Stimulated activated CD8-positive, alpha-beta memory T cell treated with anti-CD3 and anti-CD28 coated beads, Interleukin-7, amount 100 ng/mL, for 24 hours (primary cell): ENCODE results near the gene ST7.

Experiments used
- DNase-seq: peaks from one replicate; pipeline ENCODE4 v3.0.0-alpha.2; 2020; ENCODE audit warnings: low read depth

Gene ST7

GRCh38 chr7:117157241-117158209, 204.2 kb downstream of the ST7 start:
- no peak for DNase-seq

- no peak for DNase-seq
Observed at GRCh38 chr7:117158941-117159697, 205.8 kb downstream of the ST7 start.

DNA sequence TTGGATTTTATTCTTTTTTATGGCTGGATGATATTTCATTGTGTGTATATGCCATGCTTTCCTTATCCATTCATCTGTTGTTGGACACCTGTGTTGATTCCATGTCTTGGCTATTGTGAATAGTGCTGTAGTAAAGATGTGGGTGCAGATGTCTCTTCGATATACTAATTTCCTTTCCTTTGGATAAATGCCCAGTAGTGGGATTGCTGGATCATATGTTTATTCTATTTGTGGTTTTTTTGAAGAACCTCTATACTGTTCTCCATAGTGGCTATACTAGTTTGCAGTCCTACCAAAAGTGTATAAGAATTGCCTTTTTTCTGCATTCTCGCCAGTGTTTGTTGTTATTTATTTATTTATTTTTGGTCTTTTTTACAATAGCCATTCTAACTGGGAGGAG, 209.8 kb downstream of the ST7 start:
- DNase-seq = no peak

DNA sequence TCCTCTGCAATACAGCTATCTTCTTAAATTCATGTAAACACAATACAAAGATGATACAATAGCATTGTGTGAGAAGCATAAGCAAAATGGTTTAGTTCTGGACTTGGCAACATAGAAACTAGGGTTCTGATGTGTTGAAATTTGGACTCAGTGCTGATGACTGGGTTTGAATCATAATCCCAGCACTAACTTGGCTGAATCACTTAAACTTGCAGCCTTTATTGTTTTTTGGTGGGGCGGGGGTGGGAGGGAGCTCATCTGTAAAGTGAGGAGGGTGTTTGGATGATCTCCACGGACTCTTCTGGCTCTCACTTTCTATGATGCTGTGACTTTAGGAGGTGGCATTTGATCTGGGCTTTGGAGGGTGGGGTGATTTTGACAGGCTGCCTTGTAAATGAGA, 211.3 kb downstream of the ST7 start:
- DNase-seq = no peak

DNA sequence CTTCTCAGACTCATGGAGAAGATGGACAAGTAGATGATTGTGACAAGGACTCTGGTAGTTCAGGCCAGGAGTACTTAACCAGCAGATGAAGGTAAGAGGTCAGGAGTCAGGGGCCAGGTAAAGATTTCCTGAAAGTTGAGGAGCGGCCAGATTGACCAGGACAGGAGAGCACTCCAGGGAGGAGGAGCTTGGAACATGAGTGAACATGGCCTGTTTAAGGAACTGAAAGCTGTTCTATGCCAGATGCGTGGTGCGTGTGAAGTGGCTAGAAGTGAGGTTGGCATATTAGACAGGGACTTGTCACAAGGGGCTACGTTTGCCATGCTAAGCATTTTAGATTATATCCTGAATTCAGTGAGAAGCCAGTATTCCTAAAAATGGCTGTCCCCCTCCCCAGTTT, 212.4 kb downstream of the ST7 start:
- no peak for DNase-seq

GRCh38 chr7:117169907-117170306, 216.6 kb downstream of the ST7 start:
- DNase-seq = no peak

- DNase-seq = no peak
Observed at GRCh38 chr7:117171106-117171505, 217.8 kb downstream of the ST7 start.

DNA sequence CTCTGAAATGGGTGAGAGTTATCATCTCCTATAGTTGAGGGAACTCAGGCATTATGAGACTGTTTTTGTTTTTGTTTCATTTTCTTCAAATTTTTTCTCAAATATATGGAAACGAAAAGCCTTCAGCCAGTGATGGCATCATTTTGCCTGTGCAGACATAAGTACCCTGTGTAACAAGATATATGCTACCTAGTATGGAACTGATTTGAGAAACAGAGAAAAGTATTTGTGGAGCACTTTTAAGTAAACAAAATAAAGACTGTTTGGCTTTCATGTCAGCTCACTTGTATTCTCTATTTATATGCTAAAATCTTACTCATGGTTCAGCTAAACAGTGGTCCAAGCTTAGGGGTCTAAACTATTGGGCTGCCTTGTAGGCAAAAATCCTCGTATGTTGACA, 219.0 kb downstream of the ST7 start:
- DNase-seq = no peak

- no peak for DNase-seq
Observed at GRCh38 chr7:117173035-117173770, 219.9 kb downstream of the ST7 start.

DNA sequence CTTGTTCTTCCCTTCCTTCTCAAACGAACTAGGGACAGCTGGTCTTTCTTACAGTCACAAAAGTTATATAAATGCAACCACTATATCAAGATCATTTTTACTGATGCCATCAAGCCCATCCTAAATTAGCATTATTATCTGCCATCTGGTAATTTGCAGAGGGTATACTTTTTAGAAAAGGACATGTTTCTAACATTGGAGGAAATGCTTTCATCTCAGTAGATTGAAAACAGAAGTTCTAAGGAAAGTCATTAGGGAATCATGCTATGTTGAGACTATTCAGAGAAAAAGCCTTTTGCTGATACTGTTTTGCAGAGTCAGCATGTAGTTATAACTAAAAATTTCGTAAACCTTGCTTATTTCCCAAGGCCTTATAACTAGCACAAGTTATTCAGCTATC, 222.9 kb downstream of the ST7 start:
- no peak for DNase-seq

GRCh38 chr7:117178600-117178999, 225.3 kb downstream of the ST7 start:
- DNase-seq = no peak

GRCh38 chr7:117179701-117180100, 226.4 kb downstream of the ST7 start:
- DNase-seq = no peak

GRCh38 chr7:117183729-117184128, 230.4 kb downstream of the ST7 start:
- no peak for DNase-seq

DNA sequence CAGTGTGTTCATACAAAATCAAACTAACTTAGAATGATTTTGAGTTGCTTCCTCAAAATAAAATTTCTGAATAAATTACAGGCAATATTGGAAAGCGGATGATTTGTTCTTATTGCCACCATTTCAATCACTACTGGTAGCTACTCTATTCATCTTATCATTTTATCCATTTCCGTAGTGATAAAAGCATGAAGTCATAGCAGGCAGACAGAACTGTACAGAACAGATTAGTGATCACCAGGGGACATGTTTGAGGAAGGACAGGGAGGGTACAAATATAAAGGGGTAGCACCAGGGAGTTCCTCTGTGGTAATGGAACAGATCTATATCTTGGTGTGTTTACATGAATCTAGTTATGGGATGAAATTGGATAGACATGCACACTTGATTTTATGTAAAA, 231.1 kb downstream of the ST7 start:
- DNase-seq = no peak

DNA sequence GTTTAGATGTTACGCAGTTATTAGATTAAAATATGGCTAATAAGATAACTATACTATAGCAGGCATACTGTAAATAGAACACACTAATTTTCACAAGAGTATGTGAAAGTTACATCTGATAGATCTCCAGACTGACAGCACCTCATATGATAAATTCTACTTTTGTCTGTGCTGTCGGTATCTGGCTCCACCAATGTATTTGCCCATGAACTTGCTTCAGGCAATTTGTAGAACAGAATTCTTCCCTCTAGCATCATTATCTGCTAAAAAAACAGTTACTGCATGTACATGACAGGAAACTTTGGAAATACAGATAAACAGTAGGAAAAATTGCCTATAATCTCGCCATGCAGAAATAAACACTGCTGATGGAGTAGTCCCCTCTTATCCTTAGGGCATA, 231.8 kb downstream of the ST7 start:
- DNase-seq = no peak

- no peak for DNase-seq
Observed at GRCh38 chr7:117186218-117187010, 233.1 kb downstream of the ST7 start.

DNA sequence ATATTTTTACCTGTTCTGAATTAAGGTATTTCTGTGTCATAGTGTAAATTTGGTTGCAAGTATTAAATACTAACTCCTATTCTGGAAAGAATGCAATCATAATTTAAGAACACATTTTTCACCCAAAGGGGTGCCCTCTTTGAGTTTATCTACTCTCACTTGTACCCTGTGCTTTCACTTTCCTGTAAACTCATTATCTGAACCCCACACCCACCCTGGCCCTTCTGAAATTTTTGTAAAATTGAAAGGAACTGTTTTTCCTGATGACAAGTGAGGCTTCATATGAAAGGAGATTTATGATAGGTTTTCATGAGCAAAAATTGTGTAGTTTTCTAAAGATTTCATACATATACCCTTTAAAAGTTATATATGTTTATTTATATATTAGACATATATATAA, 235.1 kb downstream of the ST7 start:
- no peak for DNase-seq

GRCh38 chr7:117188949-117189592, 235.8 kb downstream of the ST7 start:
- no peak for DNase-seq

DNA sequence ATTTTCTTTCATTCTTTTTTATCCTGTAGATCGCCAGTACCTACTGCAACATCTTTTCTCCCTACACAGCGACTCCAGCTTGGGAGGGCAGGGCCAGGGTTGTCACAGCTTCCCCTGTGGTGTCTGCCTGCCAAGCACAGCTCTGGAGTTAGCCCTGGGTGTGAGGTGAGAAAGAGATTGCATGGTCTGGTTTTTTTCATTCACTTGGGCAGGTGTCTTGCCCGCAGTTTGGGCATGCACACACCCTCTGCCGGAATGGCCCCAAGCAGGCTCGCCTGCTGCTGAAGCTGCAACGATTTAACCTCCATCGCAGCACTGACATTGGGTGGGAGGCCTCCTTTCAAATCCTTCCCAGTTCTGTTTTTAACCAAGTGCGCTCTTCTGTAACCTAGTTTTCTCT, 236.8 kb downstream of the ST7 start:
- DNase-seq = no peak

DNA sequence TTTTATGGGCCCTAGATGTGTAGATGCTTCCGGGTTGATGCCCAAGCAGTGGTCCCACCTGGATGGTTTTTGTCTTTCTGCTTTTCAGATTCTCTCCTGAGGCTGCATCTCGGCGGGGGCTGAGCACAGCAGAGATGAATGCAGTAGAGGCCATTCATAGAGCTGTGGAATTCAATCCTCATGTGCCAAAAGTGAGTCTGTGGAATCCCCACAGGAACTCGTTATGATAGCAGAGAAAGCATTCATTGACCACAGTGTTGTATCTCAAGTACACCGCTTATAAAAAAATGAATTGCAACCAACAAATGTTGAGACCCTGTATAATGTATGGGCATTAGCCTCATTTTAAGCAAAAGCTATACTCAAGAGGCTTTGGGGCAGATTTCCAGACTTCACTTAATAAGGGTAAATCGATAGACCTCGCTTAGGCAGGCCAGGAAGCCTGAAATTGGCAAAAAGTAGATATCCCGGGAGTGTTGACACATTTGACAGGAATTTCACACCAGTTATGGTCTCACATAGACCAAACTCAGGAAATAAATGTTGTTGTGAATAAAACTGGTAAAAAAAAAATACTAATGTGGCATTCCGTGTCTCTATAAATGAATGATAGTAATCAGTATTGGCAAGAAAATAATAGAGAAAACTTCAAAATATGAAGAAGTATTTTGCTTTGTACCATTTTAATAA, 237.6 kb downstream of the ST7 start:
- DNase-seq = no peak

DNA sequence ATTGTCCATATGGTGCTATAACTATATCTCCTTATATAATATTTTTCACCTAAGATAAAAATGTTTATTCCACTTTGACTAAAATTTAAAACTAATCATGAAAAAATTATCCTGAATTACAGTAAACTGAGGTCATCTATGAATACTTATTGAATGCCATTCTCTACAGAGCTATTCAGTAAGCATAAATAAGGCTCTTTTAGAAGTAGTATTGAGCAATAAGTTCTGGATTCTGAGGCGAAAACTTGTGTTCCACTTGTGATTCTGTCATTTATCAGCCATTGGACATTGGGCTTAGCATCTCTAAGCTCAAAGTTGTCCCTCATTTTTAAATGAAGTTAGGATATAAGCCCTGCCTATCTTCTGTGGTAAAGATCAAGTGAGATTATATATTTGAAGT, 238.8 kb downstream of the ST7 start:
- no peak for DNase-seq
